ENCODE results near the gene B4GALT2.

Gene B4GALT2

DNA sequence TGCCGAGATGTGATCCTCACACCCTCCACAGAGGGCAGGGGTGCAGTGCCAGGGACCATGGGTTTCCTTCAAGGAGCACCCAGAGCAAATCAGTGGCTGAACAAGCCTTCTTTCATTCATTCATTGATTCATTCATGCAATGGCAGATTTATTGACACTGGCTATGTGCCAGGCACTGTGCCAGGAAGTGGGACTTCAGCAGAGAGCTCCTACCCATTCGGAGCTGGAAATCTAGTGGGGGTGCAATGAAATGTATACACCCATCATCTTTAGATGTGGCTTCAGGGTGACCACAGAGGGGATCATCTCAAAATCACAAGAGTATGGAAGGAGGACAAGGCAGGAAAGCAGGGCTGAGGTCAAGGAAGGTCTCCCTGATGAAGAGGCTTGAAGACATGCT lies 33.4 kb downstream of the B4GALT2 start:
- FAIRE-seq, result no peak

DNA sequence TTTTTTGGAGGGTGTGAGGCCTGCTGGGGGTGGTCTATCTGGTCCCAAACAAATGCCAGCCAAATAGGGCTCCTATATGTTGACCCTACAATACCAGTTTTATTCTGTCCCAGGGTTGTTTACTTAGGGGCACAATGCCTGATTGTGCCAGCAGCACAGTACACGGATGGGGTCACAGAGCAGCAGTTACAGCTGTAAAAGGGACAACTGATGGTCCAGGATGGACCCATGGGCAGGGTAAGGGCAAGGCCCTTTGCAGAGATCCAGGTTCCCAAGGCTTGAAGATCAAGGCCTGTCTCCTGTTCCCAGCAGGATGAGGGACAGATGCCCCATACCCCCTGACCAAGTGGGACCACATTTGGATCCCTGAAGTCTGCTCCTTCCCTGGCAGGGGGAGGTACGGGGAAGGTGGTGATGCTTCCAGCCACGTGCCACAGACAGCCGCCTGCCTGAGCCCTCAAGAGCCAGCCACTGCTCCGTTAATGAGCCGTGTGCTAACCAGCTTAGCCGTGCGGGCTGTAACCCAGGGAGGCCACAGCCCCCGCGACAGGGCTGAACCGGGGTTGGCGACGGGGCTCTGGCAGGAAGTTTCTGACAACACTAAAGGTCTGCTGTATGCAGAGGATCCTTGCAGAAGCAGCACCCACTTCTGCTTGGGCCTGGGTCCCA lies 34.1 kb downstream of the B4GALT2 start:
- no peak for FAIRE-seq

GRCh38 chr1:44013949-44014348 lies 34.9 kb downstream of the B4GALT2 start:
- FAIRE-seq, result no peak

GRCh38 chr1:44014365-44015104 lies 35.5 kb downstream of the B4GALT2 start:
- FAIRE-seq, result no peak

GRCh38 chr1:44015206-44015605 lies 36.2 kb downstream of the B4GALT2 start:
- FAIRE-seq, result no peak

DNA sequence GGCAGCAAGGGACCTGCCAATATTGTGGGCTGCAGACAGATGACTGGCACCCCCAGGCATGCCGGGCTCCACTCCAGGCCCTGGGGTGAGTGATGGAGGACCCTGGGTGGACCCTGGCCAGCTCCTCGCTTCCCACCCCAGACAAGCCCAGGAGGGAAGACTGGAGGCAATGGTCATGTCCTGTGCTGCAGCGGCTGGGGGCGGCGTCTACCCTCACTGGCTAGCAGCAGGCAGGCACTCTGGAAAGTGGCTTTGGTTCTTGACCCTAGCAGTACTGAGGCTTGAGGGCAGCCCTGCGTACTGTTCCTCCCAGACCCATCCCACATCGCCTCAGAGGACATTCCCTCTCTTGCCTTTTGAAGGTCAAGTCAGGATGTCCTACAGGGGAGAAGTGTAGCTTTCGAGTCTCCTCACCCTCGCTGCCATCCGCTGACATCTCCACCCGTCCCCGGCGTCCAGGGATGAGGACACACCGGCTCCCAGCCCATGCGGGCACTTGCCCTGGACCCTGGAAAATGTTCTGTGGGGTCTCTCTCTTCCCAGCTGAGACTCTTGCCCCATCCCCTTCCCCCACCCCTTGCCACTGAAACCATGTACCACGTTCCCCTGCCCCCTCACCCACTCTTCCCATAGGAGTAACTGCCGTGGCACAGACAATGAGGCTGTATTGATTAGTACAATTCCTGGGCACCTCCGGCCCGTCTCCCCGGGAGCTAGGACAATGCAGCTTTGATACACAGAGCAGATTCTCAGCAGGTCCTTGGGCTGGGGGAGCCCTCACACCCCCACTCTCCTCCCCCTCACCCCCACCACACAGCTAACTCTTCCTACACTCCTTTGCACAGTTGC lies 37.3 kb downstream of the B4GALT2 start:
- FAIRE-seq, result no peak

- FAIRE-seq, result no peak
Observed at GRCh38 chr1:44016890-44017400, 37.9 kb downstream of the B4GALT2 start.

DNA sequence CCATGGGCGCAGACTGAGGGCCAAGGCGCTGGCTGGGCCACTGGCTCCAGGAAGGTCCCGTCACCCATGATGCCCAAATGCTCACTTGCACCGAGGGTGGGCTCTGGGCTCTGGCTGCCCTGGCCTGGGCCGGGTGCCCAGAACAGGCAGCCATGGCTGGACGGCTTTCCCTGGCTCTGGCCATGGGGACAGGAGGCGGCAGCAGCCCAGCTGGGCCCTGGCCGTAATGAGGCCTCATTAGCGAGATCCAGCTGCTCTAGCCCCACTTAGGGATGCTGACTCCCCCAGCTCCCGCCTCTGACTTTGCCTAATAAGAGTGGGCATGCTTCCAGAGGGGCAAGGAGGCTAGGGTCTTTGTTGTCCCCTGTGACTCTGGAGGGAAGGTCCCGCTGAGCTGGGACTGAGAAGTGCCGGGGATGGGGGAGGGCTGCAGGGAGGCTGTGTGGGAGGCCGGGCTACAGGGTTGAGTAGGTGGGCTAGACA lies 40.5 kb downstream of the B4GALT2 start:
- no peak for FAIRE-seq

DNA sequence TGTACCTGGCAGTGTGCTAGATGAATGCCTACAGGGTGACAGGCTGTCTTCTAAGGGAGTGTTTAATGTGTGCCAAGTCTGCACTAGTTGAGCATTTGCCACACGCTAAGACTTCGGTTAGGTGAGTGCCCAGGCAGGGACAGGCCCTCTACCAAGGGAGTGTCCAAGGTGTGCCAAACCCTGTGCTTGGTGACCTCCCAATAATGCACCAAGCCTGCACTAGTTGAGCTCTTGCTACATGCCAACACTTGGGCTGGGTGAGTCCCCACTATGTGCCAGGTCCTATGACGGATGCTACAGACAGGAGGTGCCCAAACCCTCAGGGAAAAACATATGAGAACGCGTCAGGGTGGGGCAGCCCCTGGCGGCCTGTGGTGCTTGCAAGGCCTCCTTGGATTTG lies 41.5 kb downstream of the B4GALT2 start:
- no peak for FAIRE-seq

GRCh38 chr1:44021156-44021555 lies 42.1 kb downstream of the B4GALT2 start:
- FAIRE-seq, result no peak

- no peak for FAIRE-seq
Observed at GRCh38 chr1:44021581-44022321, 42.7 kb downstream of the B4GALT2 start.

- no peak for FAIRE-seq
Observed at GRCh38 chr1:44024031-44024902, 45.3 kb downstream of the B4GALT2 start.

GRCh38 chr1:44024903-44025525 lies 46.0 kb downstream of the B4GALT2 start:
- no peak for FAIRE-seq

GRCh38 chr1:44025816-44026215 lies 46.8 kb downstream of the B4GALT2 start:
- no peak for FAIRE-seq

GRCh38 chr1:44027320-44027719 lies 48.3 kb downstream of the B4GALT2 start:
- FAIRE-seq, result no peak

DNA sequence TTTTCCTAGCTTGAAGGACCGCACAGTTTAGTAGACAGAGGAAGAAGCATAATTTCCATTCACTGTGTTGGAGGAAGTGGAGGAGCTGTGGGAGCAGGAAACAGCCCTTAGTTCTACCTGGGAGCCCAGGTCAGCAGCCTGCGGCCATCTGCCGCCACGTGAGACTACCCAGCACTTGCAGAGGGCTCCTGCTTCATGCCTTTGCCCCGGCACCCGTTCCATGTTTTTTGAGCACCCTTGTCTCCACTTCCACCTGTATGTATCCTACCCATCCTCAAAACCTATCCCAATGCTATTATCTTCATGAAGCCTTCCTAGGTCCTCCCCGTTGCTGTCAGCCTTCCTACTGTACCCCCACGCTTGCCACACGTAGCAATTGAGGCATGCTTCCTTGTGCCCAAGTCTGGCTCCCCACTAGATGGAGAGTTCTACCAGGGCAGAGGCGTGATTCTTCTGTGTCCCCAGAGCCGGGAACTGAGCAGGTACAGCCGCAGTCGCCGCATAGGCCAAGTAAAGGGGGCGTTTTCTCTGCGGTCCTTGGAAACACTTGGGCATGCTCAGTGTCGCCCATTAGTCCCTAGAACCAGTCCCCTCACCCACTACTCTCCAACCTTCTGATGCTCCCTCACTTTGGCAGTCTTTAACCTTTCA lies 50.4 kb downstream of the B4GALT2 start:
- FAIRE-seq, result no peak

- no peak for FAIRE-seq
Observed at GRCh38 chr1:44029911-44030604, 51.0 kb downstream of the B4GALT2 start.

DNA sequence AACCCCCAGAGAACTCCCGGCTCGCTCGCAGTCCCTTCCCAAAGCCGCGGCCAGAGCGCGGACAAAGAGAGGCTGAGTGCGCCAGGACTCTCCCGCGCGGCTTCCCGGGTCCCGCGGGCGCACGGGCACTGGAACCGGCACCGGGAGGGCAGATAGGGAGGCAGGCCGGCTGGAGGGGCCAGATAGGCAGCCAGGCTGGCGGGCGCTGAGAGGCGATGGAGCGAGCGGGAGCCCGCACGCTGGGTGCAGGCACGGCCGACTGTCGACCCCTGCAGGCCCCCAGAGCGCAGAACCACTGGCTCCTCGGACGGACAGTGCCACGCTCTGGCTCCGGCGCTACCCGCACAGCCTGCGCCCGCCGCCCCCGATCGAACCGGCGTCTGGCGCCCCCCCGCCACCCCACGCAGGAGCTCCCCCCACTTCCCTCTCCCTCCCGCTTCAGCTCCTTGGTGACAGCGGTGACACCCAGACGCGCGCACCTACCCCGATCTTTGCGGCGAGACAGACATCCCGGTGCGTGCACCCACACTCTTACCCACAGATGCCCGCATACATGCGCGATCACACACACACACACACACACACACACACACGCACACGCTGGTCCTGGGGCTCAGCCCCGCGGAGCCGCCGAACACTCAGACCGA lies 51.7 kb downstream of the B4GALT2 start:
- no peak for FAIRE-seq

All from colon (tissue), 2 donors.